Posterior vena cava (tissue), 2 donors: ENCODE results near the gene ZNF669. TPM values are rescaled to one million over a fixed set of nuclear protein-coding genes. Genes with fewer than 3 reads are reported as not detected.

ENCODE experiments used
- DNase-seq: peaks from one replicate; pipeline ENCODE4 v3.0.0-alpha.2; 2020; ENCODE audit warnings: low spot score
- intact Hi-C, 2 donors: fragments of 100-400 bp; cut with DNase I; formaldehyde crosslinking; loops; one replicate each; pipeline versions ENCODE4 v1.14.1 to v1.14.2; 2022 to 2023
- total RNA-seq, 2 donors: library from RNA; stranded (reverse); fragmentation: NEBNext Ultra II Directional; extraction: Animal tissue kit (Norgen Biotek cat#: 25700); gene quantifications; one replicate each; pipeline ENCODE4 v1.2.1, GENCODE V29; 2021
- donor health status: DM: yes; HTN: yes; CAD: no.
- donor health status: DM: yes; HTN: yes; CAD: no.

Gene ZNF669
- total RNA-seq, 2 donors from 2014 or later = 5.7 to 6.4 TPM

DNA sequence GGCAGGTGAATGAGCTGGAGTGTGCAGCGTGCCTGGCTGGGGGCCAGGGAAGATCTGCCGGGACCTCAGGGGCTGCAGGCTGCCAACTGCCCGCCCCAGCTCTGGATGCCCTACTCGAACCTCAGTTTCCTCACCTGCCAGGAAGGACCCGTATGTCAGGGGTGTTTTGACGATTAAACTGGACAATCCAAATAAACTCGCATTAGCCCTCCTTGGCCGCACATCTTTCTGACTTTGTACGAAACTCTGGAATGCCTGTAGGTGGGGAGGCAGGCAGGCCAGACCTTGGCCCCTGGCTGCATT lies 8.3 kb upstream of the ZNF669 start:
- intact Hi-C loops = no loop called here
- no peak for DNase-seq

DNA sequence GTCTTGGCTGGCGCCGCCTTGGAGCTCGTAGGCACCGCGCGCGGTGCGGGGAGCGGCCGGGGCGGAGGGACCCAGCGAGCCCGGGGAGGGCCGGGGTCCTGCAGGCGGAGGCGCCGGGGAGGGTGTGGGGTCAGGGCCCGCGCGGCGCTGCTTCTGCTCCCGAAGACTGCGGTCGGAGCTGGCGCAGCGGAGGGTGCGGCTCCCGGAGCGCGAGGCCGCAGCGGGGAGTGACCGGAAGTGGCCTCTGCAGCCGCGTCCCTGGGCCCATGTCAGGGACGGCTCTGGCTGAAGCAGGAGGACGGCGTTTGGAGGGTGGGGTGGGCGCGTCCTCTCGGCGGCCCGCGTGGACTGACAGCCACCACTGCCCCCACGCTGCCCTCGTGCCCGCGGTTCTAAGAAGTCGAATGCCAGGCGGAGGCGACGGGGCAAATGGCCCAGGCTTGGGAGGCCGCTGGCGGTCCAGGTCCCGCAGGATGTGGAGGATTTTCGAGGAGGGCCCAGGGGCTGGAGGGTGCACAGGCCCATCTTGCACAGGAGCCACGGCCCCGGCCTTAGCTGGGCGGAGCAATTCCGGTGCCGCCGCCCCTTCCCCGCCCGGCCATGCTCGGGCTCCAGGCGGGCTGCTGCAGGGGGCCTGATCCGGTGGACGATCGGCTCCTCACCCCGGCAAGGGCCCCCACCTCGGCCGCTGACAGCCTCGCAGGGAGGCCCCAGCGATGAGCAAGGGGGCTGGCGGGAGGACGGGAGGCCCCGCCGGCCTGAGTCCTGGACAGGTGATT lies 7.7 kb upstream of the ZNF669 start:
- DNase-seq = peak; percentile 92

DNA sequence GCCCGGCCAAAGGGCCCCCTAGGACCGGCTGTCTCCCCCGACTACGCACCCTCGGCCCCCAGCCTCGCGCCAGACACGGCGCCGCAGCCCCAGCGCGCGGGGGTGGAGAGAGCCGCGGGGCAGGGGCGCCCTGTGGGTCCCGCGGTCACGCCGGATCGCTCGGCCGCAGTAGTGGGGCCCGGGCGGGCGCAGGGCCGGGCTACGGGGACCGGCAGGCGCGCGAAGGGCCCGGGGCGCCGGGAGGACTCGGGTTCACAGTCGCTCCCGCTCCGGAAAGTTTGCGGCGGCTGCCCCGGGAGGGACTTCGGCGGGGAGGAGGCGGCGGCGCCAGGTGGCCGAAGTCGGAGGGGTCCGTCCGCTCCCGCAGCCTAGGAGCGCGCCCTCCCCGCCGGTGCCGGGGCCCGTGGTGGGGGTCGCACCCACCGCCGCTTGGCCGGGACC lies 7.1 kb upstream of the ZNF669 start:
- intact Hi-C loops = no loop called here
- no peak for DNase-seq

More for the DNA sequence above, 7.7 kb upstream of the ZNF669 start:
- intact Hi-C loops = no loop called here

GRCh38 chr1:247110627-247111258 lies 6.6 kb upstream of the ZNF669 start:
- intact Hi-C loops = no loop called here
- DNase-seq = no peak

GRCh38 chr1:247107694-247108093 lies 3.5 kb upstream of the ZNF669 start:
- intact Hi-C loops = no loop called here
- DNase-seq = no peak

DNA sequence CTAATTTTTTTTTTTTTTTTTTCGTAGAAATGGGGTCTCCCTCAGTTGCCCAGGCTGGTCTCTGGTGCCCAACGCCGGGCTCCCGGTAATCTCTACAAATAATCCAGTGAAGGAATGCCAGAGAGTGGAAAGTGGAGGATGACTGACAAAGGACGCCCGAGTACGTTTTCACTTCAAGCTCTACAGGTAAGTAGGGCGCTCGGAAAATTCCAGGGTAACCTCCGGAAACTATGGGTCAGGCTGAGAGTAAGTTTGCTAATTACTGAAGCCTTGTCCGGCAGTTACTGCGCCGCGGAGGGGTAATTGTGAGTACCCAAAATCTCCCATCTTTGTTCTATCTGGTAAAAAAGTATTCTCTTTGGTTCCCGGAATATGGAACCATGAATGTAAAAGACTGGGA lies 1.8 kb upstream of the ZNF669 start:
- DNase-seq = no peak
- intact Hi-C loops = no loop called here

GRCh38 chr1:247104965-247105364 lies 809 bp upstream of the ZNF669 start:
- intact Hi-C loops = no loop called here
- no peak for DNase-seq

DNA sequence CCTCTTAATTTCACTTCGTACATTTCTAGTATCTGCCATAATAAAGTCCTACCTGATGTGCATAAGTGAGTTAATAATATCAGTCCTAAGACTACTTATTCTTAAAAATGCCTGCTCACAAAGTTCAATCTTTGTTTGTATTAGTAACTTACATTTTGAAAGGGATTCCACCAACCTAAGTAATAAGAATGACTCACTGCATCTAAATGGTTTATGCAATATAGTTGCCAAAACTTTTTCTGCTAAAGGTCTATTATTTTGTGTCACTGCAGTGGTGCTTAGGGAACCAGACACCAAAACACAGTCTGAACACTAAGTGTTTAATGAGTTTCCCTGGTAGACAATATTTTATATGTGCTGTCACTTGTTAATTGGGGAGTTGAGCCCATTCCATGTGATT lies 1.8 kb downstream of the ZNF669 start:
- intact Hi-C loops = no loop called here
- no peak for DNase-seq

DNA sequence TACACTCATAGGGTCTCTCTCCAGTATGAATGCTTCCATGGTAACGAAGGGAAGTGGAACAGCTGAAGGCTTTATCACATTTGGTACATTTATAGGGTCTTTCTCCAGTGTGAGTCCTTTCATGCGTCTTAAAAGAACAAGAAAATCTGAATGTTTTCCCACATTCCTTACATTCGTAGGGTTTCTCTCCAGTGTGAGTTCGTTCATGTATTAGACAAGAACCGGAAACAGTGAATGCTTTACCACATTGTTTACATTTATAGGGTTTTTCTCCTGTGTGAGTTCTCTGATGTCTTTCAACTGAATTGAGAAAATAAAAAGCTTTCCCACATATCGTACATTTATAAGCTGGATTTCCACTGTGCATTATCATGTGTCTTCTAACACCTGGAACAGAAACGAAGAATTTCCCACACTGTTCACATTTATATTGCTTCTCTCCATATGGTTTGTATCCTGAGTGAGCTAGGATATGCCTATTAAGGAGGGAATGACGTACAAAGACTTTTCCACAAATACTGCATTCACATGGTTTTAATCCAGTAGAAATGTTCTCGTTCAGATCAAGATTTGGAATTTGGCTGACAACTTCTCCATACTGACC lies 3.4 kb downstream of the ZNF669 start:
- intact Hi-C loops = no loop called here
- no peak for DNase-seq

GRCh38 chr1:247096958-247097357 lies 7.2 kb downstream of the ZNF669 start:
- intact Hi-C loops = no loop called here
- no peak for DNase-seq

- intact Hi-C loops = no loop called here
Observed at GRCh38 chr1:247096544-247096943, 7.6 kb downstream of the ZNF669 start.

GRCh38 chr1:247096112-247096511 lies 8.0 kb downstream of the ZNF669 start:
- intact Hi-C loops = no loop called here
- DNase-seq = no peak

More at GRCh38 chr1:247096544-247096943, 7.6 kb downstream of the ZNF669 start:
- DNase-seq = no peak

- DNase-seq = no peak
- intact Hi-C loops = no loop called here
Observed at GRCh38 chr1:247090455-247090854, 13.7 kb downstream of the ZNF669 start.

DNA sequence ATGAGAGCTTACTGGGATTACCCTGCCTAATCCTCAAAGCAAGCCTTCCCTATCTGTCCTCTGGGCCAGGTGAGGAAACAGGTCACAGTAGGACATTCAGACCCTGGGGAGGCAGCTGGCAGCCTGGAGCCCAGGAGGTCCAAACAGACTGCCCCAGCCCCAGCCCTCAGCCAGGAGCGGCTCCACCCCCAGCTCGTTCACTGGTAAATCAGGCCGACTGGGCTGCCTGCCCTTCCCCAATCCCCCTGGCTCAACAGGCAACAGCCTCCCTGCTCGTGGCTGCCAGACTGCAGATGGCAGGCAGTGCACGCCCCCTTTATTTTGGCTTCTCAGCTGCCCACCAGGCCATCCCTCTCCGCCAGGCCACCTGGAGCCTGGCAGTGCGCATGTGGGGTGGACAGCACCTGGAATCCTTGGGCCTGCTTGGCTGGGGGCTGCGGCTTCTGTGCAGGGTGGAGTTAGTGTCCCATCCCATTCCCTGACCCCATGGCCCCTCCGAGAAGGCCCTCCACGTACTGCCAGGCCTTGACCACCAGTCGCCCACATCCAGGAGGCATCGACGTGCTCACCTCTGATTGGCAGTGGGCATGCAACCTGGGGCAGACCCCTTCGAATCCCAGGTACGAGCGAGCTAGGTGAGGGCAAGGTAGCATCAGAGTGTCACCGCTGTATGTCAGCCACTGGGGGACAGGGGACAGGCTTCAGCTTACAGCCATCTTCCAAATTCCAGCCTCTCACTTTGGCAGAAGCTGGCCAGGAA lies 14.4 kb downstream of the ZNF669 start:
- no peak for DNase-seq
- intact Hi-C loops = no loop called here

DNA sequence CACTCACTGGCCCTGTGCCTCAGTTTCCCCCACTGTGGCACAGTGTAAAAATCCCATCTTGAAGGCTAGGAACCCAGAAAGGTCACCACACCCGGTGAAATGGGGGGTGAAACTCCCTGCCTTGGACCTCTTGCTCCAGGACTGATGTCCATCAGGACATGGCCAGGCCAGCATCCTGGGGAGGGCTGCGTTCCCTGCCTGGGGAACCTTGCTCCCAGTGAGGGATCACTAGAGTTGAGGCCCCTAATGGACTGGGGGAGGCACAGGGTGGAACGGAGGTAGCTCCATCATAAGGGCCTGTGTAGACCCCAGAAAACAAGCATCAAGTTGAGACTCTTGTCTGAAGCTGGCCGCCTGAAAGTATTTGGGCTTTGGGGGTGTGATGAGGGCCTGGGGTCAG lies 15.2 kb downstream of the ZNF669 start:
- intact Hi-C loops = no loop called here
- DNase-seq = no peak

DNA sequence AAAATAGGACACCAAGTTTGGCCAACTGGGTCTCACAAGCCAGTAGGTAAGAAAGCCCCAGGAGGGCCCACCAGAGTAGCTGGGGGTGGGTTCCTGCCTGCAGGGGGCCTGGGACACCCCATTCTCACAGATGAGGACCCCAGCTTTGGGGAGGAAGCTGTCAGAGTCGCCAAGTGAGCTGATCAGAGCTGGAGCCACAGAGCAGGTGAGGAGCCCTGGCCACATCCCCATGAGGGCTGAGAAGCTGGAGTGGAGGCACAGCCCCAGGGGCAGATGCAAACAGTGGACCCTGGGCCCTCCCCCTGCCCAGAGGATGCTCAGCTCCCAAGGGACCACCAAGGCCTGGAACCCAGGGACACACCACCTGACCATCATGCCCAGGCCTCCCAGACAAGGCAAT lies 16.9 kb downstream of the ZNF669 start:
- no peak for DNase-seq
- intact Hi-C loops = no loop called here

DNA sequence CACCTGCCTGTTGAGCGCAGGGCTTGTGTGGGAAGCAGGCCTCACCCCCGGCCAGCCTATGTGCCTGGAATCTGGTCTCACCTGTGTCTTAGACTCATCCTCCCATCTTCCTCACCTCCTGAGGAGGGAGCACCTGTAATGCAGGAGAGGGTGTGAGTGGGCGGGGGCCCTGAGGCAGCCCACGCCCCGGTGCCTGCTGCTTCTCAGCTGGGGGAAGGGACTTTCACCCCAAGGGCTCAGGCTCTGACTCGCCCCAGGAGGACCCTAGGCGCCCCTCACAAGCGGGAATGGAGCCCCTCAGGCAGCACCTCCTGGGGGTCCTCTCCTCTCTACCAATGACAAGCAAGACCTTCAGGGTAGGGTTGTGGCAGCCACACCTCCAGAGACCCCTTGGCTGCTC lies 18.8 kb downstream of the ZNF669 start:
- DNase-seq = no peak
- intact Hi-C loops = no loop called here

DNA sequence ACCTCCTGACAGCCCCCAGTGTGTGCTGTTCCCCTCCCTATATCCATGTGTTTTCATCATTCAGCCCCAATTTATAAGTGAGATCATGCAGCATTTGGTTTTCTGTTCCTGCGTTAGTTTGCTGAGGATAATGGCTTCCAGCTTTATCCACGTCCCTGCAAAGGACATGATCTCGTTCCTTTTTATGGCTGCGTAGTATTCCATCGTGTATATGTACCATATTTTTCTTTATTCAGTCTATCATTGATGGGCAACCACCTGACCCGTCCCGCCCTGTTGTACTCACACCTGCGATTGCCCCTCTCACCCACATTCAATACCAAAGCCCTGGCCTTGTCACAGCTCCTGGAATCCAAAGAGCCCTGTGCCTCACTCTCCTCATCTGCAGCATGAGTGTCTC lies 19.4 kb downstream of the ZNF669 start:
- intact Hi-C loops = no loop called here
- no peak for DNase-seq

GRCh38 chr1:247079141-247079874 lies 24.8 kb downstream of the ZNF669 start:
- intact Hi-C loops = no loop called here
- no peak for DNase-seq
